Measurements from ENCODE around the gene RPS14. TPM values are rescaled to one million over a fixed set of nuclear protein-coding genes. Genes with fewer than 3 reads are reported as not detected.
A peak's percentile ranks its signal among the peaks of the same experiment; 100 is the strongest.

The RPS14 gene
- total and polyA plus RNA-seq, 9 of the 15 experiments (the other 6 are each of a cell fraction or from before 2014, with no cell fraction given) = 1,824 to 5,983 (median 3,017) TPM

DNA sequence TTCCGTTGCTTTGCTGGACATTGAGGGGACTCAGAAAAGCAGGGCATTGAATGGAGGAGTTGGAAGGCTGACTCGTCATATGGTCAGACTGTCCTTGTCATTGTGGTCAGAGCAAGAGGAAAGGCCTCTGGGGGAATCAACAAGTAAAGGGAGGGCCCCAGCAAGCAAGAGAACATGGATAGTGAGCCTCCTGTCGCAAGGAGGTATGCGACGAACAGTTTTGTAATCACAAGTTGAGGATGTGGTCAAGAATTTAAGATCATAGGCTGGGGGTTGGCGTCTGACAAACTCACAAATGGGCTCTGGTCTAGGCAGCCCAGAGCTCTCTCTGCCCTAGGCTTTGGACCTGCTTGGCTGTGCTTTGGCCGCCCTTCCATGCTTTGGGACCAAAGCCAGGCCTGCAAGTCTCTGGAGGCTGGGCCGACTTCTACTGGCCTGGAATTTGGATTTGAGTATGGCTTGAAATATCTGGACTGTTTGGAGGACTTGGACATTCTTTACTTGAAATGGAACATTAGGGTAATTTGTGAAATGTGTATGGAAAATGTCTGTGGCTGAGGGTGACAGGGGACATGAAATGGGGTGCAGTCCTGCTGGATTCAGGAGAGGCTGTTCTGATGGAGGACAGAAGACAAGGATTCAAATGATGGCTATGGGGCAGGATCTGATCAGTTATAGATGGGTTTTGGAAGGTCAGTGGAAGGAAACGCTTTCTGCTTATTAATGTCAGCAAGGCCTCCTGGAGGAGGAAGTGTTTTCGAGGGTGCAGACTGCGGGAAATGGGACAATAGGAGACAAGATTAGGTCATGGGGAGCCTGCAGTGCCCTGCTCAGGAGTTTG, 39.2 kb upstream of the RPS14 start (continued):
- TF ChIP-seq BCLAF1 (IDR thresholded peaks at IDR 0.05; ENCODE audit: borderline replicate concordance in 1 of 2, control insufficient read depth in 1 of 2, low read depth in 2 of 2, low read length in 1 of 2) (0 out of 4 replicates have a peak, but pooled peaks of 1 of the 2 experiments have one; percentile 35), RBFOX2 (IDR thresholded peaks at IDR 0.05; ENCODE audit: low read depth, low read length) (no peak), CBFB (CRISPR knock-in tag; IDR thresholded peaks at IDR 0.05) (peak; percentile 50; the same call in 1 of the 2 replicates), POLR2AphosphoS5 (IDR thresholded peaks at IDR 0.05; ENCODE audit: control insufficient read depth, insufficient read depth, low read depth, low read length) (no peak), ARID3A (IDR thresholded peaks at IDR 0.05; ENCODE audit: borderline replicate concordance, low read depth, low read length) (no peak), RBM25 (IDR thresholded peaks at IDR 0.05; ENCODE audit: low read depth, low read length, severe bottlenecking) (no peak), SMAD3 (CRISPR knock-in tag; conservative IDR thresholded peaks at IDR 0.05) (no peak), TEAD1 (CRISPR knock-in tag; IDR thresholded peaks at IDR 0.05) (0 out of 4 replicates have a peak, but pooled peaks of 1 of the 2 experiments have one; percentile 30), BACH1 (tag; IDR thresholded peaks at IDR 0.05) (peak; percentile 33; the same call in 1 of the 2 replicates), PKNOX1 (IDR thresholded peaks at IDR 0.05) (no peak), C11orf30 (IDR thresholded peaks at IDR 0.05; ENCODE audit: low read depth) (peak; percentile 72), OTX1 (CRISPR knock-in tag; IDR thresholded peaks at IDR 0.05) (no peak), ZEB2 (IDR thresholded peaks at IDR 0.05) (no peak), SUPT5H (IDR thresholded peaks at IDR 0.05) (no peak), SAFB2 (IDR thresholded peaks at IDR 0.05; ENCODE audit: borderline replicate concordance, low read depth, low read length, severe bottlenecking) (no peak), NBN (IDR thresholded peaks at IDR 0.05; ENCODE audit: low read depth) (0 out of 2 replicates have a peak, but pooled peaks have one; percentile 15), MAFK (IDR thresholded peaks at IDR 0.05; ENCODE audit: low read length) (peak; percentile 51; the same call in 1 of the 2 replicates), CBX1 (IDR thresholded peaks at IDR 0.05; ENCODE audit: low read depth) (peak; percentile 77; the same call in 1 of the 2 replicates), CXXC5 (CRISPR knock-in tag; IDR thresholded peaks at IDR 0.05) (no peak)
- TF ChIP-seq, protein P1, sequence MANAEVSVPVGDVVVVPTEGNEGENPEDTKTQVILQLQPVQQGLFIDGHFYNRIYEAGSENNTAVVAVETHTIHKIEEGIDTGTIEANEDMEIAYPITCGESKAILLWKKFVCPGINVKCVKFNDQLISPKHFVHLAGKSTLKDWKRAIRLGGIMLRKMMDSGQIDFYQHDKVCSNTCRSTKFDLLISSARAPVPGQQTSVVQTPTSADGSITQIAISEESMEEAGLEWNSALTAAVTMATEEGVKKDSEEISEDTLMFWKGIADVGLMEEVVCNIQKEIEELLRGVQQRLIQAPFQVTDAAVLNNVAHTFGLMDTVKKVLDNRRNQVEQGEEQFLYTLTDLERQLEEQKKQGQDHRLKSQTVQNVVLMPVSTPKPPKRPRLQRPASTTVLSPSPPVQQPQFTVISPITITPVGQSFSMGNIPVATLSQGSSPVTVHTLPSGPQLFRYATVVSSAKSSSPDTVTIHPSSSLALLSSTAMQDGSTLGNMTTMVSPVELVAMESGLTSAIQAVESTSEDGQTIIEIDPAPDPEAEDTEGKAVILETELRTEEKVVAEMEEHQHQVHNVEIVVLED (CRISPR knock-in tag; IDR thresholded peaks at IDR 0.05) = no peak
